ENCODE data around the gene CCSER1. TPM values are rescaled to one million over a fixed set of nuclear protein-coding genes. Genes with fewer than 3 reads are reported as not detected.

The CCSER1 gene
- total RNA-seq, 1 donor from 2014 or later, result not detected

- Mint-ChIP-seq H3K9me3 (ENCODE audit: low read depth) (peaks cover 8% of the 10 kb centered on the region), H3K4me1 (ENCODE audit: low read depth) (no peaks in the 10 kb centered on the region), H3K4me3 (ENCODE audit: unreplicated experiment) (no peak overlapping the region), H3K27ac (ENCODE audit: unreplicated experiment) (no peak overlapping the region), H3K27me3 (ENCODE audit: low read depth) (peaks cover 2% of the 10 kb centered on the region), H3K36me3 (ENCODE audit: low read depth) (no peaks in the 10 kb centered on the region)
- TF ChIP-seq, protein P1, sequence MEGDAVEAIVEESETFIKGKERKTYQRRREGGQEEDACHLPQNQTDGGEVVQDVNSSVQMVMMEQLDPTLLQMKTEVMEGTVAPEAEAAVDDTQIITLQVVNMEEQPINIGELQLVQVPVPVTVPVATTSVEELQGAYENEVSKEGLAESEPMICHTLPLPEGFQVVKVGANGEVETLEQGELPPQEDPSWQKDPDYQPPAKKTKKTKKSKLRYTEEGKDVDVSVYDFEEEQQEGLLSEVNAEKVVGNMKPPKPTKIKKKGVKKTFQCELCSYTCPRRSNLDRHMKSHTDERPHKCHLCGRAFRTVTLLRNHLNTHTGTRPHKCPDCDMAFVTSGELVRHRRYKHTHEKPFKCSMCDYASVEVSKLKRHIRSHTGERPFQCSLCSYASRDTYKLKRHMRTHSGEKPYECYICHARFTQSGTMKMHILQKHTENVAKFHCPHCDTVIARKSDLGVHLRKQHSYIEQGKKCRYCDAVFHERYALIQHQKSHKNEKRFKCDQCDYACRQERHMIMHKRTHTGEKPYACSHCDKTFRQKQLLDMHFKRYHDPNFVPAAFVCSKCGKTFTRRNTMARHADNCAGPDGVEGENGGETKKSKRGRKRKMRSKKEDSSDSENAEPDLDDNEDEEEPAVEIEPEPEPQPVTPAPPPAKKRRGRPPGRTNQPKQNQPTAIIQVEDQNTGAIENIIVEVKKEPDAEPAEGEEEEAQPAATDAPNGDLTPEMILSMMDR (IDR thresholded peaks at IDR 0.05), result no peak
- DNase-seq (ENCODE audit: low spot score), result no peak
Measured at GRCh38 chr4:91243132-91243531, 1115.9 kb downstream of the CCSER1 start.

DNA sequence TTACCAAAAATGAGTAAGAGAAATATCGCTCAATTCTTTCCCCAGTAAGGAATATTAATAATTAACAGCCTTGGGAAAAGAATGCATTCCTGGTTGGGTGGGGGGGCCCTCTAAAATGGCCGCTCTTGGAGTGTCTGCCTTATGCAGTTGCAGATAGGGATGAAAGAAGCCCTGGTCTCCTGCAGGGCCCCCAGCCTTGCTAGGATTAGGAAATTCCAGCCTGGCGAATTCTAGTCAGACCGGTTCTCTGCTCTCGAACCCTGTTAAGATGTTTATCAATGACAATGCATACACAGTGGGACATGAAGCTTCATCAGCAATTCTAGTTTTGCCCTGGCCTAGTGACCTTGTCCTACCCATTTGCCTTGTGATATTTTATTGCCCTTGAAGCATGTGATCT lies 1128.8 kb downstream of the CCSER1 start:
- Mint-ChIP-seq H3K27me3 (ENCODE audit: low read depth) (no peaks in the 10 kb centered on the region), H3K27ac (ENCODE audit: unreplicated experiment) (no peak overlapping the region), H3K36me3 (ENCODE audit: low read depth) (no peaks in the 10 kb centered on the region), H3K9me3 (ENCODE audit: low read depth) (peaks cover 3% of the 10 kb centered on the region), H3K4me1 (ENCODE audit: low read depth) (no peaks in the 10 kb centered on the region), H3K4me3 (ENCODE audit: unreplicated experiment) (no peak overlapping the region)
- TF ChIP-seq, protein P1 (IDR thresholded peaks at IDR 0.05), result no peak
- no peak for DNase-seq (ENCODE audit: low spot score)

- Mint-ChIP-seq H3K4me1 (ENCODE audit: low read depth) (no peaks in the 10 kb centered on the region), H3K4me3 (ENCODE audit: unreplicated experiment) (no peak overlapping the region)
Measured at GRCh38 chr4:91256751-91257150, 1129.6 kb downstream of the CCSER1 start.

DNA sequence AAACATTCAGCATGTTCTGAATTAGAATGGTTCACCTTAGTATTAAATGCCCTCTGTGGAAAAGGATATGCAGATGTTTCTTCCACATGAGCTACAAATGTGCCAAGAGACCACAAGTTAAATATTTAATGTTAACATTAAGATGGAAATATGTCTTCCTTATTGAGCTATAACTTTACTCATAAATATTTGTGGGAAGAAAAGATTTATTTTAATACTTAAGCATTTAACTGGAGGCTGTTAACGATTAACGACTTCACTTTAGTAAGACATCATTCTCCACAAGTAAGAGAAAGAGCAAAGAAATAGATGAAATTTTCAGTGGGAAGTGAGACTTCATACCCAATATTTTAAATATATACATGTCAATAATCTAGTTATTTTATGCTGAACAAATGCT lies 1130.5 kb downstream of the CCSER1 start:
- Mint-ChIP-seq H3K36me3 (ENCODE audit: low read depth) (no peaks in the 10 kb centered on the region), H3K4me3 (ENCODE audit: unreplicated experiment) (no peak overlapping the region), H3K4me1 (ENCODE audit: low read depth) (no peaks in the 10 kb centered on the region), H3K27ac (ENCODE audit: unreplicated experiment) (no peak overlapping the region), H3K27me3 (ENCODE audit: low read depth) (peaks cover 2% of the 10 kb centered on the region), H3K9me3 (ENCODE audit: low read depth) (peaks cover 3% of the 10 kb centered on the region)
- DNase-seq (ENCODE audit: low spot score), result no peak
- TF ChIP-seq, protein P1 (IDR thresholded peaks at IDR 0.05), result no peak

More at GRCh38 chr4:91256751-91257150, 1129.6 kb downstream of the CCSER1 start:
- TF ChIP-seq, protein P1 (IDR thresholded peaks at IDR 0.05), result no peak
- Mint-ChIP-seq H3K36me3 (ENCODE audit: low read depth) (no peaks in the 10 kb centered on the region), H3K27me3 (ENCODE audit: low read depth) (peaks cover 2% of the 10 kb centered on the region), H3K9me3 (ENCODE audit: low read depth) (peaks cover 3% of the 10 kb centered on the region), H3K27ac (ENCODE audit: unreplicated experiment) (no peak overlapping the region)
- DNase-seq (ENCODE audit: low spot score), result no peak

- Mint-ChIP-seq H3K4me3 (ENCODE audit: unreplicated experiment) (no peak overlapping the region), H3K4me1 (ENCODE audit: low read depth) (no peaks in the 10 kb centered on the region), H3K9me3 (ENCODE audit: low read depth) (peaks cover 3% of the 10 kb centered on the region), H3K27me3 (ENCODE audit: low read depth) (peaks cover 2% of the 10 kb centered on the region), H3K27ac (ENCODE audit: unreplicated experiment) (no peak overlapping the region), H3K36me3 (ENCODE audit: low read depth) (no peaks in the 10 kb centered on the region)
- DNase-seq (ENCODE audit: low spot score), result no peak
- TF ChIP-seq, protein P1 (IDR thresholded peaks at IDR 0.05), result no peak
Measured at GRCh38 chr4:91258326-91258725, 1131.1 kb downstream of the CCSER1 start.
